HCT116 (cell line): ENCODE measurements around the gene PLD5. TPM values are rescaled to one million over a fixed set of nuclear protein-coding genes. Genes with fewer than 3 reads are reported as not detected.

ENCODE experiments used
- ATAC-seq: fragments of 200-7000 bp; cut with Tn5 transposase; 2 replicates; pipeline ENCODE4 v1.9.1; 2020; ENCODE audit warnings: mild to moderate bottlenecking, moderate library complexity
- BruUV-seq: library from RNA; stranded (reverse); fragments of 400-500 nt; replicated peaks from 2 replicates; lab custom pipeline; 2021; lab: Mats Ljungman, UMichigan
- CTCF ChIA-PET: fragments of 300-600 bp; sonication (Branson Sonifier 250); formaldehyde crosslinking; loops from one replicate; lab custom pipeline; 2021; ENCODE audit warnings: antibody characterized with exemption; lab: Charles Lee
- POLR2A ChIA-PET: fragments of 300-600, 350-600 bp; sonication (Branson Sonifier 250); formaldehyde crosslinking; loops from one replicate; lab custom pipeline; 2021; ENCODE audit warnings: antibody characterized with exemption; lab: Charles Lee
- RAD21 ChIA-PET, 2 experiments: fragments of 300-600 bp; sonication (Branson Sonifier 250); formaldehyde crosslinking; loops; one replicate each; lab custom pipeline; 2023; ENCODE audit warnings: low total read pairs in 2 of 2; ENCODE audit not compliant: uncharacterized antibody in 2 of 2, unreplicated experiment in 2 of 2, low non-redundant PET in 1 of 2; lab: Charles Lee
- DNase-seq: peaks from one replicate; pipeline ENCODE4 v3.0.0-alpha.2; 2010; ENCODE audit warnings: low read depth, low spot score
- H2AFZ ChIP-seq: fragments of 200-600 bp; shearing (Covaris generic), sonication (generic); 2 replicates; pipeline ENCODE4 v1.6.1; 2017; ENCODE audit warnings: low read depth, mixed run types, mixed read lengths, antibody characterized with exemption, low read length; ENCODE audit not compliant: poor library complexity, severe bottlenecking
- H3K27ac ChIP-seq: 2 replicates; pipeline ENCODE4 v1.5.1; 2012; ENCODE audit warnings: low read depth, low read length
- H3K27me3 ChIP-seq: fragments of 200-600 bp; sonication (generic); 2 replicates; pipeline ENCODE4 v1.6.1; 2016; ENCODE audit warnings: mixed run types, low read length, mixed read lengths; ENCODE audit not compliant: insufficient read depth
- H3K36me3 ChIP-seq, 2 experiments: fragments of 200-500 bp in 1 of 2; fragments of 200-600 bp in 1 of 2; sonication (Bioruptor generic) in 1 of 2; sonication (generic) in 1 of 2; 2 replicates each; pipeline versions ENCODE4 v1.5.1 to v1.6.1; 2014 to 2016; ENCODE audit warnings: low read length in 2 of 2, inconsistent platforms in 1 of 2, mixed read lengths in 1 of 2, mixed run types in 1 of 2; ENCODE audit not compliant: insufficient read depth in 2 of 2, control insufficient read depth in 1 of 2
- H3K4me1 ChIP-seq, 2 experiments: fragments of 200-600 bp in 1 of 2; sonication (generic) in 1 of 2; 2 replicates each; pipeline versions ENCODE4 v1.5.1 to v1.6.1; 2012 to 2017; ENCODE audit warnings: low read length in 2 of 2, inconsistent platforms in 1 of 2, mild to moderate bottlenecking in 1 of 2, mixed read lengths in 1 of 2, mixed run types in 1 of 2, moderate library complexity in 1 of 2; ENCODE audit not compliant: insufficient read depth in 2 of 2, control insufficient read depth in 1 of 2
- H3K4me2 ChIP-seq: fragments of 200-600 bp; sonication (generic); 2 replicates; pipeline ENCODE4 v1.6.1; 2017; ENCODE audit warnings: mixed run types, low read length, mixed read lengths
- H3K4me3 ChIP-seq, 2 experiments: fragments of 200-600 bp in 1 of 2; sonication (generic) in 1 of 2; replicated peaks in 1 of 2; 2 replicates each; pipeline ENCODE4 v1.5.1; 2011 to 2016; ENCODE audit warnings: low read length in 2 of 2, control low read depth in 1 of 2, low read depth in 1 of 2, mild to moderate bottlenecking in 1 of 2, mixed read lengths in 1 of 2, mixed run types in 1 of 2
- H3K79me2 ChIP-seq: fragments of 200-600 bp; sonication (generic); 2 replicates; pipeline ENCODE4 v1.6.1; 2017; ENCODE audit warnings: mild to moderate bottlenecking, mixed run types, low read length, moderate library complexity, mixed read lengths; ENCODE audit not compliant: insufficient read depth
- H3K9ac ChIP-seq: fragments of 200-600 bp; sonication (generic); 2 replicates; pipeline ENCODE4 v1.6.1; 2016; ENCODE audit warnings: low read length, mixed read lengths
- H3K9me2 ChIP-seq: fragments of 200-600 bp; sonication (generic), shearing (Covaris generic); 2 replicates; pipeline ENCODE4 v1.6.1; 2017; ENCODE audit warnings: mixed run types, mild to moderate bottlenecking, moderate library complexity; ENCODE audit not compliant: insufficient read depth
- H3K9me3 ChIP-seq, 2 experiments: fragments of 200-500 bp in 1 of 2; fragments of 200-600 bp in 1 of 2; sonication (Bioruptor generic) in 1 of 2; sonication (generic) in 1 of 2; 2 replicates each; pipeline ENCODE4 v1.6.1; 2014 to 2017; ENCODE audit warnings: low read length in 2 of 2, mixed read lengths in 2 of 2, inconsistent platforms in 1 of 2, low read depth in 1 of 2, mild to moderate bottlenecking in 1 of 2, mixed run types in 1 of 2, moderate library complexity in 1 of 2; ENCODE audit not compliant: control insufficient read depth in 1 of 2, insufficient read depth in 1 of 2
- H4K20me1 ChIP-seq: fragments of 200-600 bp; sonication (generic), shearing (Covaris generic); 2 replicates; pipeline ENCODE4 v1.6.1; 2017; ENCODE audit warnings: mixed run types, mild to moderate bottlenecking, moderate library complexity; ENCODE audit not compliant: insufficient read depth
- ATF3 ChIP-seq: IDR thresholded peaks from 2 replicates; pipeline ENCODE4 v1.6.1; 2012
- CBX3 ChIP-seq: IDR thresholded peaks from 2 replicates; pipeline ENCODE4 v1.6.1; 2012; ENCODE audit warnings: low read depth
- CTCF ChIP-seq, 3 experiments: fragments of 200-600 bp in 1 of 3; sonication (generic) in 1 of 3; IDR thresholded peaks in 2 of 3; conservative IDR thresholded peaks in 1 of 3; 2 replicates each; pipeline ENCODE4 v1.5.1; 2012 to 2017; ENCODE audit warnings: low read depth in 2 of 3, low read length in 2 of 3, antibody characterized with exemption in 1 of 3, borderline replicate concordance in 1 of 3, control low read depth in 1 of 3, mild to moderate bottlenecking in 1 of 3, mixed read lengths in 1 of 3, mixed run types in 1 of 3, moderate library complexity in 1 of 3; ENCODE audit not compliant: insufficient read depth in 1 of 3
- EGR1 ChIP-seq: IDR thresholded peaks from 2 replicates; pipeline ENCODE4 v1.6.1; 2012; ENCODE audit warnings: low read depth
- ELF1 ChIP-seq: IDR thresholded peaks from 2 replicates; pipeline ENCODE4 v1.6.1; 2012; ENCODE audit warnings: low read depth, borderline replicate concordance
- FOSL1 ChIP-seq: IDR thresholded peaks from 2 replicates; pipeline ENCODE4 v1.6.1; 2012; ENCODE audit warnings: low read depth
- JUND ChIP-seq: IDR thresholded peaks from 2 replicates; pipeline ENCODE4 v1.6.1; 2012
- MAX ChIP-seq: IDR thresholded peaks from 2 replicates; pipeline ENCODE4 v1.6.1; 2012
- POLR2A ChIP-seq: IDR thresholded peaks from 2 replicates; pipeline ENCODE4 v1.7.0; 2011; ENCODE audit warnings: borderline replicate concordance; ENCODE audit not compliant: insufficient read depth, insufficient read length; ENCODE audit errors: extremely low read depth
- SIN3A ChIP-seq: IDR thresholded peaks from 2 replicates; pipeline ENCODE4 v1.6.1; 2012; ENCODE audit warnings: low read depth
- SRF ChIP-seq: IDR thresholded peaks from 2 replicates; pipeline ENCODE4 v1.6.1; 2012; ENCODE audit warnings: low read depth
- ZFX ChIP-seq: fragments of 450-650 bp; IDR thresholded peaks from 2 replicates; pipeline ENCODE4 v1.6.1; 2017
- intact Hi-C: fragments of 100-400 bp; cut with micrococcal nuclease; formaldehyde crosslinking; loops from 2 replicates; pipeline ENCODE4 v1.10.0; 2022
- total RNA-seq: library from RNA; stranded (reverse); gene quantifications from one replicate; pipeline ENCODE4 v1.2.1, GENCODE V29; 2021; ENCODE audit not compliant: unreplicated experiment

PLD5 gene
- total RNA-seq, 1 experiment from 2014 or later, result not detected

GRCh38 chr1:242546441-242546840 lies 21.9 kb upstream of the PLD5 start:
- Histone ChIP-seq H3K27me3 (no peaks in the 10 kb centered on the region), H3K9me3 (no peaks in the 10 kb centered on the region), H3K27ac (no peak overlapping the region), H3K4me1 (no peaks in the 10 kb centered on the region), H2AFZ (no peak overlapping the region), H3K4me2 (no peak overlapping the region), H3K36me3 (no peaks in the 10 kb centered on the region), H4K20me1 (no peaks in the 10 kb centered on the region), H3K9me2 (no peaks in the 10 kb centered on the region), H3K4me3 (no peak overlapping the region), H3K9ac (no peak overlapping the region), H3K79me2 (no peaks in the 10 kb centered on the region)
- DNase-seq, result no peak
- intact Hi-C loops, result no loop called here
- no TSS peak for BruUV-seq
- ChIA-PET POLR2A (no interaction called here), RAD21 (no interaction called here), CTCF (no interaction called here)
- TF ChIP-seq SIN3A (no peak), EGR1 (no peak), CTCF (IDR thresholded peaks at IDR 0.05 in 2 of 3, conservative IDR thresholded peaks at IDR 0.05 in 1 of 3; ENCODE audit: borderline replicate concordance in 1 of 3, insufficient read depth in 1 of 3, low read depth in 2 of 3, low read length in 2 of 3) (no peak), POLR2A (no peak), JUND (no peak), CBX3 (no peak), ELF1 (no peak), SRF (no peak), FOSL1 (no peak), MAX (no peak), ZFX (no peak)
- ATAC-seq, result no peak

- Histone ChIP-seq H3K36me3 (no peaks in the 10 kb centered on the region), H3K4me2 (no peak overlapping the region), H3K9me2 (no peaks in the 10 kb centered on the region), H3K4me3 (no peak overlapping the region), H3K27ac (no peak overlapping the region), H2AFZ (no peak overlapping the region), H3K9me3 (no peaks in the 10 kb centered on the region), H3K27me3 (no peaks in the 10 kb centered on the region; the same call in 1 of the 2 replicates), H3K9ac (no peak overlapping the region), H3K79me2 (no peaks in the 10 kb centered on the region), H3K4me1 (no peaks in the 10 kb centered on the region), H4K20me1 (no peaks in the 10 kb centered on the region)
- TF ChIP-seq ATF3, result no peak
- DNase-seq (no peak), ATAC-seq (no peak)
- intact Hi-C loops, result no loop called here
- ChIA-PET RAD21 (no interaction called here), CTCF (no interaction called here), POLR2A (no interaction called here)
- no TSS peak for BruUV-seq
Measured at GRCh38 chr1:242544071-242544470, 19.6 kb upstream of the PLD5 start.
